DMS114 treated with DMSO at 0.1 percent for 48 hours (cell line): Measurements from ENCODE around the gene ADORA2B.
"Not testable (repeated sequence)": the region's sequence is repeated elsewhere in the genome, so short reads cannot be mapped to it uniquely, and the experiment has no call there.

Experiments used
- DNase-seq: peaks from one replicate; lab custom pipeline; 2025; ENCODE audit not compliant: unreplicated experiment; lab: John Stamatoyannopoulos, UW

Gene ADORA2B

GRCh38 chr17:15921640-15922039 is 23.3 kb upstream of the ADORA2B start:
- DNase-seq, result no peak

- no peak for DNase-seq
Observed at GRCh38 chr17:15922586-15922985, 22.3 kb upstream of the ADORA2B start.

GRCh38 chr17:15926039-15926740 is 18.7 kb upstream of the ADORA2B start:
- no peak for DNase-seq

- no peak for DNase-seq
Observed at GRCh38 chr17:15928286-15928785, 16.6 kb upstream of the ADORA2B start.

GRCh38 chr17:15929941-15930340 is 15.0 kb upstream of the ADORA2B start:
- DNase-seq, result no peak

GRCh38 chr17:15930426-15930825 is 14.5 kb upstream of the ADORA2B start:
- DNase-seq, result no peak

- DNase-seq, result no peak
Observed at GRCh38 chr17:15931394-15931793, 13.5 kb upstream of the ADORA2B start.

- no peak for DNase-seq
Observed at GRCh38 chr17:15934866-15935265, 10.1 kb upstream of the ADORA2B start.

GRCh38 chr17:15935891-15936290 is 9.0 kb upstream of the ADORA2B start:
- DNase-seq, result no peak

GRCh38 chr17:15936481-15936880 is 8.4 kb upstream of the ADORA2B start:
- DNase-seq, result not testable (repeated sequence)

- DNase-seq, result no peak
Observed at GRCh38 chr17:15941781-15942180, 3.1 kb upstream of the ADORA2B start.

- no peak for DNase-seq
Observed at GRCh38 chr17:15942207-15942833, 2.6 kb upstream of the ADORA2B start.

- DNase-seq, result no peak
Observed at GRCh38 chr17:15943971-15944758, 765 bp upstream of the ADORA2B start.

- DNase-seq, result no peak
Observed at GRCh38 chr17:15945527-15946191, 729 bp downstream of the ADORA2B start.

GRCh38 chr17:15946611-15947120 is 1.7 kb downstream of the ADORA2B start:
- no peak for DNase-seq

GRCh38 chr17:15947271-15947670 is 2.3 kb downstream of the ADORA2B start:
- DNase-seq, result no peak

GRCh38 chr17:15947976-15948752 is 3.2 kb downstream of the ADORA2B start:
- no peak for DNase-seq

- no peak for DNase-seq
Observed at GRCh38 chr17:15951368-15952047, 6.6 kb downstream of the ADORA2B start.

- no peak for DNase-seq
Observed at GRCh38 chr17:15952048-15952532, 7.2 kb downstream of the ADORA2B start.
